Natural killer cell treated with Interleukin-12 subunit alpha and Interleukin-12 subunit beta and Interleukin-15 and Interleukin-18, amount 100 ng/mL, for 72 hours (primary cell): Measurements from ENCODE around the gene TSPAN9. TPM values are rescaled to one million over a fixed set of nuclear protein-coding genes. Genes with fewer than 3 reads are reported as not detected.

ENCODE experiments used
- ATAC-seq, 2 donors: fragments of 150-1000 bp; cut with Tn5 transposase in 1 of 2; sonication (Bioruptor Pico), chemical (Tn5 transposase) in 1 of 2; 2 replicates each; pipeline ENCODE4 v1.10.0; 2021
- DNase-seq: peaks from one replicate; pipeline ENCODE4 v3.0.0; 2022; ENCODE audit warnings: low spot score
- H3K27ac Mint-ChIP-seq, 2 donors: 1 replicate in 1 of 2; 2 replicates in 1 of 2; pipeline ENCODE4 v1.8.0; 2022; ENCODE audit warnings: mixed read lengths in 2 of 2, mild to moderate bottlenecking in 1 of 2, moderate library complexity in 1 of 2
- H3K27me3 Mint-ChIP-seq, 2 donors: 1 replicate in 1 of 2; 2 replicates in 1 of 2; pipeline ENCODE4 v1.8.0; 2022; ENCODE audit warnings: mixed read lengths in 2 of 2
- H3K36me3 Mint-ChIP-seq: one replicate; pipeline ENCODE4 v1.8.0; 2022; ENCODE audit warnings: mixed read lengths
- H3K4me1 Mint-ChIP-seq, 2 donors: 1 replicate in 1 of 2; 2 replicates in 1 of 2; pipeline ENCODE4 v1.8.0; 2022; ENCODE audit warnings: low read depth in 2 of 2, mixed read lengths in 2 of 2, mild to moderate bottlenecking in 1 of 2
- H3K4me3 Mint-ChIP-seq: one replicate; pipeline ENCODE4 v1.8.0; 2022; ENCODE audit warnings: mixed read lengths
- H3K9me3 Mint-ChIP-seq: 2 replicates; pipeline ENCODE4 v1.8.0; 2022; ENCODE audit warnings: mixed read lengths
- total RNA-seq, 2 donors: library from RNA; stranded (reverse); gene quantifications; one replicate each; pipeline ENCODE4 v1.2.3, GENCODE V29; 2022

The TSPAN9 gene
- total RNA-seq, 2 donors from 2014 or later = 0.10 TPM; not detected in 1

GRCh38 chr12:3292677-3293412 lies 215.7 kb downstream of the TSPAN9 start:
- no peaks in the 10 kb centered on the region for H3K27me3 Mint-ChIP-seq
- ATAC-seq (no peak), DNase-seq (no peak)
- no peak overlapping the region for H3K27ac Mint-ChIP-seq
- no peaks in the 10 kb centered on the region for H3K4me1 Mint-ChIP-seq
- no peaks in the 10 kb centered on the region for H3K36me3 Mint-ChIP-seq
- H3K4me3 Mint-ChIP-seq = no peak overlapping the region
- no peaks in the 10 kb centered on the region for H3K9me3 Mint-ChIP-seq

- H3K4me1 Mint-ChIP-seq = no peaks in the 10 kb centered on the region
- H3K9me3 Mint-ChIP-seq = no peaks in the 10 kb centered on the region
- ATAC-seq (no peak), DNase-seq (no peak)
- no peaks in the 10 kb centered on the region for H3K36me3 Mint-ChIP-seq
- H3K4me3 Mint-ChIP-seq = no peak overlapping the region
- H3K27me3 Mint-ChIP-seq = no peaks in the 10 kb centered on the region
- no peak overlapping the region for H3K27ac Mint-ChIP-seq
These were observed 216.4 kb downstream of the TSPAN9 start for GRCh38 chr12:3293446-3294161.

- DNase-seq (no peak), ATAC-seq (no peak)
- Mint-ChIP-seq H3K27ac (no peak overlapping the region), H3K4me3 (no peak overlapping the region), H3K4me1 (no peaks in the 10 kb centered on the region), H3K27me3 (peaks cover 0 to 4% of the 10 kb centered on the region in 2 donors), H3K9me3 (no peaks in the 10 kb centered on the region), H3K36me3 (no peaks in the 10 kb centered on the region)
These were observed 217.3 kb downstream of the TSPAN9 start for GRCh38 chr12:3294481-3294911.

GRCh38 chr12:3295225-3295624 lies 218.0 kb downstream of the TSPAN9 start:
- DNase-seq = no peak
- H3K4me1 Mint-ChIP-seq = peaks cover 6% of the 10 kb centered on the region in 2 donors
- no peaks in the 10 kb centered on the region for H3K9me3 Mint-ChIP-seq

GRCh38 chr12:3295646-3296408 lies 218.6 kb downstream of the TSPAN9 start:
- no peak for ATAC-seq
- peaks cover 10 to 12% of the 10 kb centered on the region in 2 donors for H3K4me1 Mint-ChIP-seq
- no peak overlapping the region for H3K27ac Mint-ChIP-seq
- no peak for DNase-seq
- no peak overlapping the region for H3K4me3 Mint-ChIP-seq
- H3K36me3 Mint-ChIP-seq = no peaks in the 10 kb centered on the region
- H3K9me3 Mint-ChIP-seq = no peaks in the 10 kb centered on the region
- peaks cover 0 to 11% of the 10 kb centered on the region in 2 donors for H3K27me3 Mint-ChIP-seq

More at GRCh38 chr12:3295225-3295624, 218.0 kb downstream of the TSPAN9 start:
- Mint-ChIP-seq H3K4me3 (no peak overlapping the region), H3K27ac (no peak overlapping the region), H3K36me3 (no peaks in the 10 kb centered on the region), H3K27me3 (peaks cover 0 to 9% of the 10 kb centered on the region in 2 donors)
- no peak for ATAC-seq

GRCh38 chr12:3296409-3296701 lies 219.2 kb downstream of the TSPAN9 start:
- H3K27ac Mint-ChIP-seq = no peak overlapping the region
- no peak for ATAC-seq

GRCh38 chr12:3298603-3299002 lies 221.4 kb downstream of the TSPAN9 start:
- Mint-ChIP-seq H3K4me3 (no peak overlapping the region), H3K36me3 (no peaks in the 10 kb centered on the region), H3K27ac (no peak overlapping the region), H3K27me3 (peaks cover 0 to 11% of the 10 kb centered on the region in 2 donors), H3K9me3 (no peaks in the 10 kb centered on the region), H3K4me1 (peaks cover 10 to 12% of the 10 kb centered on the region in 2 donors)
- ATAC-seq (no peak), DNase-seq (no peak)

More at GRCh38 chr12:3296409-3296701, 219.2 kb downstream of the TSPAN9 start:
- H3K27me3 Mint-ChIP-seq = peaks cover 0 to 11% of the 10 kb centered on the region in 2 donors
- no peak overlapping the region for H3K4me3 Mint-ChIP-seq
- peaks cover 10 to 12% of the 10 kb centered on the region in 2 donors for H3K4me1 Mint-ChIP-seq
- no peak for DNase-seq
- no peaks in the 10 kb centered on the region for H3K9me3 Mint-ChIP-seq
- H3K36me3 Mint-ChIP-seq = no peaks in the 10 kb centered on the region

GRCh38 chr12:3299929-3300832 lies 223.0 kb downstream of the TSPAN9 start:
- Mint-ChIP-seq H3K36me3 (no peaks in the 10 kb centered on the region), H3K4me3 (peak overlapping the region; percentile 19), H3K4me1 (peaks cover 10 to 12% of the 10 kb centered on the region in 2 donors), H3K9me3 (no peaks in the 10 kb centered on the region), H3K27me3 (peaks cover 0 to 11% of the 10 kb centered on the region in 2 donors), H3K27ac (peak overlapping the region in 1 of 2 donors; percentile 64)
- ATAC-seq = peak; percentile 66 to 72
- DNase-seq = peak; percentile 75

GRCh38 chr12:3300833-3301401 lies 223.7 kb downstream of the TSPAN9 start:
- Mint-ChIP-seq H3K36me3 (no peaks in the 10 kb centered on the region), H3K4me3 (no peak overlapping the region), H3K4me1 (peaks cover 10 to 12% of the 10 kb centered on the region in 2 donors), H3K9me3 (no peaks in the 10 kb centered on the region), H3K27me3 (peaks cover 0 to 11% of the 10 kb centered on the region in 2 donors), H3K27ac (no peak overlapping the region)
- DNase-seq (no peak), ATAC-seq (no peak)

- no peak for ATAC-seq
- no peak overlapping the region for H3K4me3 Mint-ChIP-seq
- H3K4me1 Mint-ChIP-seq = peaks cover 10 to 12% of the 10 kb centered on the region in 2 donors
- no peaks in the 10 kb centered on the region for H3K9me3 Mint-ChIP-seq
- DNase-seq = no peak
- H3K27ac Mint-ChIP-seq = no peak overlapping the region
- peaks cover 0 to 11% of the 10 kb centered on the region in 2 donors for H3K27me3 Mint-ChIP-seq
- H3K36me3 Mint-ChIP-seq = no peaks in the 10 kb centered on the region
These were observed 225.3 kb downstream of the TSPAN9 start for GRCh38 chr12:3302401-3303041.

- H3K4me3 Mint-ChIP-seq = no peak overlapping the region
- H3K9me3 Mint-ChIP-seq = no peaks in the 10 kb centered on the region
- H3K36me3 Mint-ChIP-seq = no peaks in the 10 kb centered on the region
- H3K27me3 Mint-ChIP-seq = peaks cover 0 to 15% of the 10 kb centered on the region in 2 donors
- H3K27ac Mint-ChIP-seq = no peak overlapping the region
- DNase-seq = no peak
- ATAC-seq = no peak
- peaks cover 10 to 12% of the 10 kb centered on the region in 2 donors for H3K4me1 Mint-ChIP-seq
These were observed 226.4 kb downstream of the TSPAN9 start for GRCh38 chr12:3303410-3304136.
